Esophagus squamous epithelium (tissue), 5 donors: ENCODE data around the gene HP1BP3. TPM values are rescaled to one million over a fixed set of nuclear protein-coding genes. Genes with fewer than 3 reads are reported as not detected.

Source experiments
- DNase-seq: peaks from one replicate; lab custom pipeline; 2025; lab: John Stamatoyannopoulos, UW
- H3K27ac ChIP-seq, 4 donors: fragments of 200-600 bp; sonication (generic); one replicate each; pipeline ENCODE4 v1.5.1; 2016 to 2019; ENCODE audit warnings: mild to moderate bottlenecking in 1 of 4
- H3K27me3 ChIP-seq, 4 donors: fragments of 200-600 bp; sonication (generic); 1 replicate in 3 of 4; 2 replicates in 1 of 4; pipeline versions ENCODE4 v1.5.1 to v1.6.0; 2017 to 2021; ENCODE audit warnings: antibody characterized with exemption in 1 of 4
- H3K36me3 ChIP-seq, 3 donors: fragments of 200-600 bp; sonication (generic); one replicate each; pipeline ENCODE4 v1.5.1; 2016 to 2019
- H3K4me1 ChIP-seq, 3 donors: fragments of 200-600 bp; sonication (generic); one replicate each; pipeline ENCODE4 v1.5.1; 2017 to 2019
- H3K4me3 ChIP-seq, 4 donors: fragments of 200-600 bp; sonication (generic); 1 replicate in 3 of 4; 2 replicates in 1 of 4; pipeline ENCODE4 v1.5.1; 2016 to 2019; ENCODE audit warnings: mild to moderate bottlenecking in 2 of 4, moderate library complexity in 1 of 4
- H3K9me3 ChIP-seq, 3 donors: fragments of 200-600 bp; sonication (generic); one replicate each; pipeline ENCODE4 v1.5.1; 2016 to 2019
- POLR2A ChIP-seq, 4 donors: fragments of 450-650 bp; IDR thresholded peaks; one replicate each; pipeline ENCODE4 v1.6.1; 2017; ENCODE audit warnings: antibody characterized with exemption in 4 of 4, mild to moderate bottlenecking in 4 of 4, moderate library complexity in 3 of 4
- WGBS, 2 donors: methylation state at CpG; one replicate each; pipeline ENCODE4 v1.1.5; 2018; 5-methylcytosine and 5-hydroxymethylcytosine counted together
- intact Hi-C: fragments of 100-400 bp; cut with DNase I; formaldehyde crosslinking; loops from one replicate; pipeline ENCODE4 v1.15.0; 2022
- total RNA-seq, 4 donors: library from RNA; depleted of rRNA; stranded (reverse); fragments of >200 nt; gene quantifications; one replicate each; pipeline ENCODE4 v1.1.0, GENCODE V29; 2016
- TF ChIP-seq, protein P1 (sequence below), 6 experiments: fragments of 450-650 bp in 4 of 6; fragments of 200-600 bp in 2 of 6; sonication (generic) in 2 of 6; IDR thresholded peaks; one replicate each; pipeline ENCODE4 v1.5.1; 2016 to 2019; ENCODE audit warnings: antibody characterized with exemption in 6 of 6, mild to moderate bottlenecking in 4 of 6, moderate library complexity in 4 of 6
- donor health status: DM: yes; HTN: yes; CAD: no.

The HP1BP3 gene
- total RNA-seq, 4 donors from 2014 or later, result 81.4 to 225 (median 140) TPM

GRCh38 chr1:20760322-20760721 lies 26.8 kb downstream of the HP1BP3 start:
- H3K4me3 ChIP-seq, result no peak overlapping the region
- WGBS, 2 donors, result 92 to 94% methylated on average over 2 to 6 of the region's 6 CpGs
- H3K27ac ChIP-seq, result no peak overlapping the region
- no peaks in the 10 kb centered on the region for H3K4me1 ChIP-seq
- intact Hi-C loops, result no loop called here
- no peaks in the 10 kb centered on the region for H3K9me3 ChIP-seq
- H3K27me3 ChIP-seq, result no peaks in the 10 kb centered on the region
- TF ChIP-seq, protein P1, sequence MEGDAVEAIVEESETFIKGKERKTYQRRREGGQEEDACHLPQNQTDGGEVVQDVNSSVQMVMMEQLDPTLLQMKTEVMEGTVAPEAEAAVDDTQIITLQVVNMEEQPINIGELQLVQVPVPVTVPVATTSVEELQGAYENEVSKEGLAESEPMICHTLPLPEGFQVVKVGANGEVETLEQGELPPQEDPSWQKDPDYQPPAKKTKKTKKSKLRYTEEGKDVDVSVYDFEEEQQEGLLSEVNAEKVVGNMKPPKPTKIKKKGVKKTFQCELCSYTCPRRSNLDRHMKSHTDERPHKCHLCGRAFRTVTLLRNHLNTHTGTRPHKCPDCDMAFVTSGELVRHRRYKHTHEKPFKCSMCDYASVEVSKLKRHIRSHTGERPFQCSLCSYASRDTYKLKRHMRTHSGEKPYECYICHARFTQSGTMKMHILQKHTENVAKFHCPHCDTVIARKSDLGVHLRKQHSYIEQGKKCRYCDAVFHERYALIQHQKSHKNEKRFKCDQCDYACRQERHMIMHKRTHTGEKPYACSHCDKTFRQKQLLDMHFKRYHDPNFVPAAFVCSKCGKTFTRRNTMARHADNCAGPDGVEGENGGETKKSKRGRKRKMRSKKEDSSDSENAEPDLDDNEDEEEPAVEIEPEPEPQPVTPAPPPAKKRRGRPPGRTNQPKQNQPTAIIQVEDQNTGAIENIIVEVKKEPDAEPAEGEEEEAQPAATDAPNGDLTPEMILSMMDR (IDR thresholded peaks at IDR 0.05), result no peak
- TF ChIP-seq POLR2A (IDR thresholded peaks at IDR 0.05), result no peak
- peaks cover 35 to 100% (median 74%) of the 10 kb centered on the region in 3 donors for H3K36me3 ChIP-seq
- DNase-seq, result no peak

GRCh38 chr1:20753589-20753988 lies 33.5 kb downstream of the HP1BP3 start:
- no peak for TF ChIP-seq POLR2A (IDR thresholded peaks at IDR 0.05)
- TF ChIP-seq, protein P1 (IDR thresholded peaks at IDR 0.05), result no peak
- no peak for DNase-seq
- Histone ChIP-seq H3K4me3 (no peak overlapping the region), H3K4me1 (no peaks in the 10 kb centered on the region), H3K27ac (no peak overlapping the region), H3K9me3 (no peaks in the 10 kb centered on the region), H3K27me3 (no peaks in the 10 kb centered on the region), H3K36me3 (peaks cover 14 to 100% (median 55%) of the 10 kb centered on the region in 3 donors)
- 83 to 86% methylated on average over 3 of the region's 3 CpGs for WGBS, 2 donors
- intact Hi-C loops, result no loop called here

DNA sequence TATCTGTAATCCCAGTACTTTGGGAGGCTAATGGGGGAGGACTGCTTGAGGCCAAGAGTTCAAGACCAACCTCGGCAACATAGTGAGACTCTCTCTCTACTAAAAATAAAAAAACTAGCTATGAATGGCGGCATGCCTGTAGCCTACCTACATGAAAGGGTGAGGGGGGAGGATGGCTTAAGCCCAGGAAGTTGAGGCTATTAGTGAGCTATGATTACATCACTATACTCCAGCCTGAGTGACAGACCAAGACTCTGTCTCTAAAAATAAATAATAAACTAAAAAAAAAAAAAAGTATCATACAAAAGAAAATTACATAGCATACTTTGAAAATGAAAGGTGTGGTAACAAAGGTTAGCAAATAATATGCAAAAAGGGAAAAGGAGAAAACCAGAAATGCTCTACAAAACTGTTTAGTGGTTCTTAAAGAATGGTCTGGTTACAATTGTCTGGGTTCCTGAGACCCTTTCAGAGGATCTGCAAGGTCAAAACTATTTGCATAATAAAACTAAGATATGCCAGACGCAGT lies 35.6 kb downstream of the HP1BP3 start:
- Histone ChIP-seq H3K4me1 (no peaks in the 10 kb centered on the region), H3K36me3 (peaks cover 3 to 100% (median 46%) of the 10 kb centered on the region in 3 donors), H3K27ac (no peak overlapping the region), H3K4me3 (no peak overlapping the region), H3K27me3 (no peaks in the 10 kb centered on the region), H3K9me3 (no peaks in the 10 kb centered on the region)
- no peak for DNase-seq
- WGBS, 2 donors, result 84 to 89% methylated on average over 3 of the region's 3 CpGs
- intact Hi-C loops, result no loop called here
- TF ChIP-seq POLR2A (IDR thresholded peaks at IDR 0.05), result no peak
- TF ChIP-seq, protein P1 (IDR thresholded peaks at IDR 0.05), result no peak

GRCh38 chr1:20742671-20743070 lies 44.4 kb downstream of the HP1BP3 start:
- intact Hi-C loops, result no loop called here
- Histone ChIP-seq H3K4me1 (no peaks in the 10 kb centered on the region), H3K27me3 (no peaks in the 10 kb centered on the region), H3K27ac (no peak overlapping the region), H3K4me3 (no peak overlapping the region), H3K36me3 (peaks cover 22 to 100% (median 49%) of the 10 kb centered on the region in 3 donors), H3K9me3 (no peaks in the 10 kb centered on the region)
- TF ChIP-seq, protein P1 (IDR thresholded peaks at IDR 0.05), result no peak
- no peak for TF ChIP-seq POLR2A (IDR thresholded peaks at IDR 0.05)
- DNase-seq, result no peak

- H3K36me3 ChIP-seq, result peaks cover 17 to 90% (median 36%) of the 10 kb centered on the region in 3 donors
- TF ChIP-seq, protein P1 (IDR thresholded peaks at IDR 0.05), result no peak
- no peak for TF ChIP-seq POLR2A (IDR thresholded peaks at IDR 0.05)
- H3K27me3 ChIP-seq, result no peaks in the 10 kb centered on the region
- no peak overlapping the region for H3K4me3 ChIP-seq
- no peak for DNase-seq
- intact Hi-C loops, result no loop called here
- H3K9me3 ChIP-seq, result no peaks in the 10 kb centered on the region
- 86 to 93% methylated on average over 2 of the region's 2 CpGs for WGBS, 2 donors
- H3K4me1 ChIP-seq, result peaks cover 0 to 5% (median 0%) of the 10 kb centered on the region in 3 donors
- H3K27ac ChIP-seq, result no peak overlapping the region
Observed at GRCh38 chr1:20740781-20741180, 46.3 kb downstream of the HP1BP3 start.
